Measurements from ENCODE around the gene MEIS3.

MEIS3 gene

DNA sequence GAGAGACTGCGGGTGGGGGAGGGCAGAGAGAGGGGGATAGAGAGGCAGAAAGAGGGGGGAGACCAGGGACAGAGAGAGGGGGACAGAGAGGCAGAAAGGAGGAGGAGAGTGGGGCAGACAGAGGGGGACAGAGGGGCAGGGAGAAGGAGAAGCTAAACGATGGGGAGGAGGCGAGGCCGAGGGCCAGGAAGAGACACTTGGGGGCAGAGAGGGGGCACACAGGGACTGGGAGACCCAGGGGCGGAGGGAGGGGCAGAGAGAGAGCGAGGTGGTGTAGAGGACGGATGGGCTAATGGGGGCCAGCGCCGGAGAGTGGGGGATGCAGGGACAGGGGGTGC, 666 bp downstream of the MEIS3 start:
- Histone ChIP-seq H2AFZ (ENCODE audit: low read length) (no peak overlapping the region), H3K36me3 (ENCODE audit: insufficient read depth, low read length) (no peaks in the 10 kb centered on the region), H3K4me3 (ENCODE audit: low read depth, low read length, poor library complexity, severe bottlenecking) (no peak overlapping the region), H3F3A (ENCODE audit: insufficient read depth, low read length) (no peaks in the 10 kb centered on the region), H3K79me2 (ENCODE audit: insufficient read depth, low read length) (no peaks in the 10 kb centered on the region), H4K20me1 (ENCODE audit: insufficient read depth, low read length) (no peaks in the 10 kb centered on the region), H3K27me3 (ENCODE audit: insufficient read depth, low read length) (peaks cover 5% of the 10 kb centered on the region; the same call in 1 of the 2 replicates), H3K9me2 (ENCODE audit: low read depth, low read length) (no peaks in the 10 kb centered on the region), H3K27ac (ENCODE audit: low read depth, low read length, poor library complexity, severe bottlenecking) (no peak overlapping the region), H3K9me3 (ENCODE audit: low read length) (no peaks in the 10 kb centered on the region), H3K4me2 (ENCODE audit: low read length) (0 out of 2 replicates have a peak overlapping the region, but pooled peaks have one; percentile 36), H3K4me1 (ENCODE audit: insufficient read depth, low read length, severe bottlenecking) (no peaks in the 10 kb centered on the region), H3K9ac (ENCODE audit: low read length) (no peak overlapping the region)
- TF ChIP-seq EZH2 (IDR thresholded peaks at IDR 0.05; ENCODE audit: borderline replicate concordance, low read length) = no peak
- TF ChIP-seq, protein P1, sequence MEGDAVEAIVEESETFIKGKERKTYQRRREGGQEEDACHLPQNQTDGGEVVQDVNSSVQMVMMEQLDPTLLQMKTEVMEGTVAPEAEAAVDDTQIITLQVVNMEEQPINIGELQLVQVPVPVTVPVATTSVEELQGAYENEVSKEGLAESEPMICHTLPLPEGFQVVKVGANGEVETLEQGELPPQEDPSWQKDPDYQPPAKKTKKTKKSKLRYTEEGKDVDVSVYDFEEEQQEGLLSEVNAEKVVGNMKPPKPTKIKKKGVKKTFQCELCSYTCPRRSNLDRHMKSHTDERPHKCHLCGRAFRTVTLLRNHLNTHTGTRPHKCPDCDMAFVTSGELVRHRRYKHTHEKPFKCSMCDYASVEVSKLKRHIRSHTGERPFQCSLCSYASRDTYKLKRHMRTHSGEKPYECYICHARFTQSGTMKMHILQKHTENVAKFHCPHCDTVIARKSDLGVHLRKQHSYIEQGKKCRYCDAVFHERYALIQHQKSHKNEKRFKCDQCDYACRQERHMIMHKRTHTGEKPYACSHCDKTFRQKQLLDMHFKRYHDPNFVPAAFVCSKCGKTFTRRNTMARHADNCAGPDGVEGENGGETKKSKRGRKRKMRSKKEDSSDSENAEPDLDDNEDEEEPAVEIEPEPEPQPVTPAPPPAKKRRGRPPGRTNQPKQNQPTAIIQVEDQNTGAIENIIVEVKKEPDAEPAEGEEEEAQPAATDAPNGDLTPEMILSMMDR (IDR thresholded peaks at IDR 0.05; ENCODE audit: low read length) = no peak

GRCh38 chr19:47417746-47418691, 1.3 kb downstream of the MEIS3 start:
- Histone ChIP-seq H3K4me3 (ENCODE audit: low read depth, low read length, poor library complexity, severe bottlenecking) (no peak overlapping the region), H3K27me3 (ENCODE audit: insufficient read depth, low read length) (peaks cover 5% of the 10 kb centered on the region; the same call in 1 of the 2 replicates), H3K36me3 (ENCODE audit: insufficient read depth, low read length) (no peaks in the 10 kb centered on the region), H3K27ac (ENCODE audit: low read depth, low read length, poor library complexity, severe bottlenecking) (no peak overlapping the region), H2AFZ (ENCODE audit: low read length) (no peak overlapping the region), H3K4me2 (ENCODE audit: low read length) (no peak overlapping the region), H3K9me2 (ENCODE audit: low read depth, low read length) (no peaks in the 10 kb centered on the region), H3K79me2 (ENCODE audit: insufficient read depth, low read length) (no peaks in the 10 kb centered on the region), H3K9ac (ENCODE audit: low read length) (no peak overlapping the region), H3K9me3 (ENCODE audit: low read length) (no peaks in the 10 kb centered on the region), H3F3A (ENCODE audit: insufficient read depth, low read length) (no peaks in the 10 kb centered on the region), H3K4me1 (ENCODE audit: insufficient read depth, low read length, severe bottlenecking) (no peaks in the 10 kb centered on the region), H4K20me1 (ENCODE audit: insufficient read depth, low read length) (no peaks in the 10 kb centered on the region)
- no peak for TF ChIP-seq EZH2 (IDR thresholded peaks at IDR 0.05; ENCODE audit: borderline replicate concordance, low read length)
- TF ChIP-seq, protein P1 (IDR thresholded peaks at IDR 0.05; ENCODE audit: low read length) = no peak

- H3K27ac ChIP-seq (ENCODE audit: low read depth, low read length, poor library complexity, severe bottlenecking) = no peak overlapping the region
- H2AFZ ChIP-seq (ENCODE audit: low read length) = no peak overlapping the region
- no peak for TF ChIP-seq EZH2 (IDR thresholded peaks at IDR 0.05; ENCODE audit: borderline replicate concordance, low read length)
- TF ChIP-seq, protein P1 (IDR thresholded peaks at IDR 0.05; ENCODE audit: low read length) = no peak
- no peaks in the 10 kb centered on the region for H4K20me1 ChIP-seq (ENCODE audit: insufficient read depth, low read length)
- no peaks in the 10 kb centered on the region for H3K9me3 ChIP-seq (ENCODE audit: low read length)
- no peaks in the 10 kb centered on the region for H3K9me2 ChIP-seq (ENCODE audit: low read depth, low read length)
- H3K36me3 ChIP-seq (ENCODE audit: insufficient read depth, low read length) = no peaks in the 10 kb centered on the region
- no peaks in the 10 kb centered on the region for H3K4me1 ChIP-seq (ENCODE audit: insufficient read depth, low read length, severe bottlenecking)
- no peaks in the 10 kb centered on the region for H3K79me2 ChIP-seq (ENCODE audit: insufficient read depth, low read length)
- peaks cover 5% of the 10 kb centered on the region; the same call in 1 of the 2 replicates for H3K27me3 ChIP-seq (ENCODE audit: insufficient read depth, low read length)
- no peaks in the 10 kb centered on the region for H3F3A ChIP-seq (ENCODE audit: insufficient read depth, low read length)
- no peak overlapping the region for H3K9ac ChIP-seq (ENCODE audit: low read length)
- no peak overlapping the region for H3K4me2 ChIP-seq (ENCODE audit: low read length)
- no peak overlapping the region for H3K4me3 ChIP-seq (ENCODE audit: low read depth, low read length, poor library complexity, severe bottlenecking)
These were observed 2.1 kb downstream of the MEIS3 start for GRCh38 chr19:47417107-47417745.

Data from OCI-LY1 (cell line).